GM21515 (cell line): ENCODE results near the gene CFAP47.
"Not testable (repeated sequence)": the region's sequence is repeated elsewhere in the genome, so short reads cannot be mapped to it uniquely, and the experiment has no call there.

Experiments used
- ATAC-seq: cut with Tn5 transposase; IDR thresholded peaks from one replicate; pipeline ENCODE4 v1.9.1; 2021; ENCODE audit not compliant: unreplicated experiment

CFAP47 gene

GRCh38 chrX:36214924-36215323 is 295.4 kb downstream of the CFAP47 start:
- no peak for ATAC-seq

GRCh38 chrX:36218801-36219200 is 299.3 kb downstream of the CFAP47 start:
- no peak for ATAC-seq

- not testable (repeated sequence) for ATAC-seq
These were observed 315.4 kb downstream of the CFAP47 start for GRCh38 chrX:36234840-36235528.

- ATAC-seq: no peak
These were observed 321.9 kb downstream of the CFAP47 start for GRCh38 chrX:36241397-36241796.

- no peak for ATAC-seq
These were observed 346.6 kb downstream of the CFAP47 start for GRCh38 chrX:36266155-36266554.

- ATAC-seq: no peak
These were observed 390.6 kb downstream of the CFAP47 start for GRCh38 chrX:36310136-36310535.

GRCh38 chrX:36314303-36314702 is 394.8 kb downstream of the CFAP47 start:
- no peak for ATAC-seq

- no peak for ATAC-seq
These were observed 415.0 kb downstream of the CFAP47 start for GRCh38 chrX:36334572-36334971.

- no peak for ATAC-seq
These were observed 417.2 kb downstream of the CFAP47 start for GRCh38 chrX:36336751-36337150.

- no peak for ATAC-seq
These were observed 424.8 kb downstream of the CFAP47 start for GRCh38 chrX:36344301-36344700.

- ATAC-seq: no peak
These were observed 429.0 kb downstream of the CFAP47 start for GRCh38 chrX:36348509-36348908.

GRCh38 chrX:36357855-36358254 is 438.3 kb downstream of the CFAP47 start:
- no peak for ATAC-seq

GRCh38 chrX:36364262-36364661 is 444.7 kb downstream of the CFAP47 start:
- ATAC-seq: no peak

GRCh38 chrX:36383495-36383894 is 464.0 kb downstream of the CFAP47 start:
- ATAC-seq: no peak

- ATAC-seq: no peak
These were observed 469.4 kb downstream of the CFAP47 start for GRCh38 chrX:36388901-36389300.

GRCh38 chrX:36401774-36402173 is 482.2 kb downstream of the CFAP47 start:
- ATAC-seq: no peak

- ATAC-seq: no peak
These were observed 488.3 kb downstream of the CFAP47 start for GRCh38 chrX:36407836-36408235.

- no peak for ATAC-seq
These were observed 494.5 kb downstream of the CFAP47 start for GRCh38 chrX:36414056-36414455.

GRCh38 chrX:36422368-36422767 is 502.8 kb downstream of the CFAP47 start:
- ATAC-seq: no peak

- ATAC-seq: no peak
These were observed 512.3 kb downstream of the CFAP47 start for GRCh38 chrX:36431819-36432218.

- no peak for ATAC-seq
These were observed 515.0 kb downstream of the CFAP47 start for GRCh38 chrX:36434522-36434921.
